ENCODE measurements around the gene RABGAP1L. TPM values are rescaled to one million over a fixed set of nuclear protein-coding genes. Genes with fewer than 3 reads are reported as not detected.

The RABGAP1L gene
- total RNA-seq, 1 experiment from 2014 or later, result 29.3 TPM

GRCh38 chr1:174358344-174358743 lies 199.0 kb downstream of the RABGAP1L start:
- no peaks in the 10 kb centered on the region for H3K27me3 ChIP-seq (ENCODE audit: insufficient read depth, low read length)
- H3K27ac ChIP-seq (ENCODE audit: low read depth, low read length), result no peak overlapping the region
- DNase-seq (ENCODE audit: low read depth, low spot score) (no peak), ATAC-seq (no peak)
- no peaks in the 10 kb centered on the region for H3K9me3 ChIP-seq (ENCODE audit: control insufficient read depth in 1 of 2, insufficient read depth in 1 of 2, low read depth in 1 of 2, low read length in 2 of 2)
- no peak overlapping the region for H3K4me2 ChIP-seq (ENCODE audit: low read length)
- H4K20me1 ChIP-seq (ENCODE audit: insufficient read depth), result no peaks in the 10 kb centered on the region
- no peaks in the 10 kb centered on the region for H3K36me3 ChIP-seq (ENCODE audit: control insufficient read depth in 1 of 2, insufficient read depth in 2 of 2, low read length in 2 of 2)
- POLR2A ChIA-PET, result no interaction called here
- no peaks in the 10 kb centered on the region for H3K4me1 ChIP-seq (ENCODE audit: control insufficient read depth in 1 of 2, insufficient read depth in 2 of 2, low read length in 2 of 2)
- no peak overlapping the region for H2AFZ ChIP-seq (ENCODE audit: low read depth, low read length, poor library complexity, severe bottlenecking)
- no peak for TF ChIP-seq POLR2AphosphoS5 (IDR thresholded peaks at IDR 0.05; ENCODE audit: low read depth, low read length)
- TF ChIP-seq, protein P1, sequence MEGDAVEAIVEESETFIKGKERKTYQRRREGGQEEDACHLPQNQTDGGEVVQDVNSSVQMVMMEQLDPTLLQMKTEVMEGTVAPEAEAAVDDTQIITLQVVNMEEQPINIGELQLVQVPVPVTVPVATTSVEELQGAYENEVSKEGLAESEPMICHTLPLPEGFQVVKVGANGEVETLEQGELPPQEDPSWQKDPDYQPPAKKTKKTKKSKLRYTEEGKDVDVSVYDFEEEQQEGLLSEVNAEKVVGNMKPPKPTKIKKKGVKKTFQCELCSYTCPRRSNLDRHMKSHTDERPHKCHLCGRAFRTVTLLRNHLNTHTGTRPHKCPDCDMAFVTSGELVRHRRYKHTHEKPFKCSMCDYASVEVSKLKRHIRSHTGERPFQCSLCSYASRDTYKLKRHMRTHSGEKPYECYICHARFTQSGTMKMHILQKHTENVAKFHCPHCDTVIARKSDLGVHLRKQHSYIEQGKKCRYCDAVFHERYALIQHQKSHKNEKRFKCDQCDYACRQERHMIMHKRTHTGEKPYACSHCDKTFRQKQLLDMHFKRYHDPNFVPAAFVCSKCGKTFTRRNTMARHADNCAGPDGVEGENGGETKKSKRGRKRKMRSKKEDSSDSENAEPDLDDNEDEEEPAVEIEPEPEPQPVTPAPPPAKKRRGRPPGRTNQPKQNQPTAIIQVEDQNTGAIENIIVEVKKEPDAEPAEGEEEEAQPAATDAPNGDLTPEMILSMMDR (IDR thresholded peaks at IDR 0.05 in 2 of 3, conservative IDR thresholded peaks at IDR 0.05 in 1 of 3; ENCODE audit: borderline replicate concordance in 1 of 3, insufficient read depth in 1 of 3, low read depth in 2 of 3, low read length in 2 of 3), result no peak
- TF ChIP-seq ZFX (IDR thresholded peaks at IDR 0.05), result no peak
- no peak for TF ChIP-seq JUND (IDR thresholded peaks at IDR 0.05)
- TF ChIP-seq SP1 (IDR thresholded peaks at IDR 0.05; ENCODE audit: low read depth), result no peak
- TF ChIP-seq, protein P2, sequence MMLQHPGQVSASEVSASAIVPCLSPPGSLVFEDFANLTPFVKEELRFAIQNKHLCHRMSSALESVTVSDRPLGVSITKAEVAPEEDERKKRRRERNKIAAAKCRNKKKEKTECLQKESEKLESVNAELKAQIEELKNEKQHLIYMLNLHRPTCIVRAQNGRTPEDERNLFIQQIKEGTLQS (IDR thresholded peaks at IDR 0.05), result no peak
- TF ChIP-seq ELF1 (IDR thresholded peaks at IDR 0.05; ENCODE audit: borderline replicate concordance, low read depth), result no peak
- no peak for TF ChIP-seq EZH2 (IDR thresholded peaks at IDR 0.05)
- no peak for TF ChIP-seq YY1 (IDR thresholded peaks at IDR 0.05; ENCODE audit: extremely low read depth, insufficient replicate concordance, low read depth, low read length)
- TF ChIP-seq TCF7L2 (IDR thresholded peaks at IDR 0.05; ENCODE audit: borderline replicate concordance, extremely low read depth, insufficient read depth, insufficient read length), result no peak
- no peak for TF ChIP-seq ZBTB33 (IDR thresholded peaks at IDR 0.05; ENCODE audit: extremely low read depth, insufficient replicate concordance, low read length)
- no peak for TF ChIP-seq CEBPB (IDR thresholded peaks at IDR 0.05; ENCODE audit: low read depth)
- TF ChIP-seq MAX (IDR thresholded peaks at IDR 0.05), result no peak
- no peak for TF ChIP-seq RAD21 (IDR thresholded peaks at IDR 0.05; ENCODE audit: low read depth)
- TF ChIP-seq SIN3A (IDR thresholded peaks at IDR 0.05; ENCODE audit: low read depth), result no peak
- no peak for TF ChIP-seq EZH2phosphoT487 (IDR thresholded peaks at IDR 0.05; ENCODE audit: borderline replicate concordance)
- TF ChIP-seq SRF (IDR thresholded peaks at IDR 0.05; ENCODE audit: low read depth), result no peak
- TF ChIP-seq POLR2A (IDR thresholded peaks at IDR 0.05; ENCODE audit: borderline replicate concordance, extremely low read depth, insufficient read depth, insufficient read length), result no peak
- TF ChIP-seq EGR1 (IDR thresholded peaks at IDR 0.05; ENCODE audit: low read depth), result no peak
- no peak for TF ChIP-seq ZNF274 (IDR thresholded peaks at IDR 0.05; ENCODE audit: low read depth, low read length)
- H3K9me2 ChIP-seq (ENCODE audit: insufficient read depth), result no peaks in the 10 kb centered on the region
- RAD21 ChIA-PET (ENCODE audit: low non-redundant PET in 1 of 2, low total read pairs in 2 of 2, uncharacterized antibody in 2 of 2, unreplicated experiment in 2 of 2), result no interaction called here
- H3K4me3 ChIP-seq (replicated peaks in 1 of 2; ENCODE audit: low read depth in 1 of 2, low read length in 2 of 2), result no peak overlapping the region
- H3K79me2 ChIP-seq (ENCODE audit: insufficient read depth, low read length), result no peaks in the 10 kb centered on the region
- no TSS peak for BruUV-seq (replicated peaks)
- intact Hi-C loops (cut with micrococcal nuclease), result no loop called here
- H3K9ac ChIP-seq (ENCODE audit: low read length), result no peak overlapping the region
- CTCF ChIA-PET, result no interaction called here

All from HCT116 (cell line).